Measurements from ENCODE around the gene SNCA. TPM values are rescaled to one million over a fixed set of nuclear protein-coding genes. Genes with fewer than 3 reads are reported as not detected.

The SNCA gene
- total RNA-seq, 2 donors from 2014 or later = 0.37 to 0.86 TPM

DNA sequence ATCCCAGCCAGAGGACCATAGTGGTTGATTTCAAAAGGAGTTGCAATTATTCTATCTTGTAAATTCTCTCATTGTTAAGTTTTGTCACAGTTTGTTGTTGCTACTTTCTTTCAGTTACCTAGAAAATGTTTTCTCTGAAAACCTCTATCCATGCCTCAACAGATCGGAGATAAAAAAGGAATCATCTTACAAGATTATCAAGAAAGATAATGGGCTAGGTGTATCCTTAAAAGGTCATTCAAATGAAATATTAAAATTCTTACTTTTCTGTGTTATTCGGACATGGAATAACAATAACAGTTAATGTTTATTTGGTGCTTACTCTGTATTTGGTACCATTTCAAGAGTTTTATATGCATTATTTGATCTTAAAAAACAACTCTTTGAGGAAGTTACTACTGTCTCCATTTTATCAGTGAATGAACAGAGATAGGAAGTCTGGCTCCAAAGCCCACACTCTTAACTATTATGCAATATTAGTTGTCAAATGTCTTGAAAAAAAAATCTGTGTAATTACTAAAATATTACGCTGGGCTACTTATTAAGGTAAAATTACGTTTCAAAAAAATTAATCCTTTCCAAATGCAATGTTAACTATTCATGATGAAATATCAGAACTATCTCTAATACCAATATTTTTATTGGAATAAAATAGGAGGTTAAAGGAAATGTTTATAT, 97.5 kb downstream of the SNCA start:
- H3K4me1 Mint-ChIP-seq (ENCODE audit: low read depth) = no peaks in the 10 kb centered on the region
- H3K27me3 Mint-ChIP-seq (ENCODE audit: low read depth) = no peaks in the 10 kb centered on the region
- no peak overlapping the region for H3K27ac Mint-ChIP-seq
- DNase-seq (no peak), ATAC-seq (replicated peaks in 1 of 2) (no peak)
- H3K9me3 Mint-ChIP-seq = no peaks in the 10 kb centered on the region
- no peak overlapping the region for H3K4me3 Mint-ChIP-seq
- no peaks in the 10 kb centered on the region for H3K36me3 Mint-ChIP-seq (ENCODE audit: insufficient read depth in 2 of 2)

DNA sequence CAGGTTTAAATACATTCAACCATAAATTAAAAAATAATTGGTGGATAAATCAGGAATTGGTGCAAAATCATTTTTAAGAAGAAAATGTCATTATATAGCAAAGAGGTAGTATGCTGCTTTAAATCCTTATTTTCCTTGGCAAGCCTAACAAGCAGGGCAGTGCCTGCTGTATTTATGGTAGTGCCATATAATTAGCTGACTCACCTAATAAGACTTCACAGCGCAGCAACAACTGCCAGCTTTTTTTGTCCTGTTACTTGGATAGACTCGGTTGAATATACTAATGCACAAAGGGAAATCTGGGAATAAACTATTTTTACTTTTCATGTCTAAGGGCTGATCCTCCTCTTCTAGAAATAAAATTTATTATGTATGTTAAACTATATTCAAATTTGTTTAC, 99.1 kb downstream of the SNCA start:
- no peak overlapping the region for H3K4me3 Mint-ChIP-seq
- H3K4me1 Mint-ChIP-seq (ENCODE audit: low read depth) = no peaks in the 10 kb centered on the region
- H3K36me3 Mint-ChIP-seq (ENCODE audit: insufficient read depth in 2 of 2) = no peaks in the 10 kb centered on the region
- H3K27me3 Mint-ChIP-seq (ENCODE audit: low read depth) = no peaks in the 10 kb centered on the region
- DNase-seq (no peak), ATAC-seq (replicated peaks in 1 of 2) (no peak)
- H3K9me3 Mint-ChIP-seq = no peaks in the 10 kb centered on the region
- no peak overlapping the region for H3K27ac Mint-ChIP-seq

DNA sequence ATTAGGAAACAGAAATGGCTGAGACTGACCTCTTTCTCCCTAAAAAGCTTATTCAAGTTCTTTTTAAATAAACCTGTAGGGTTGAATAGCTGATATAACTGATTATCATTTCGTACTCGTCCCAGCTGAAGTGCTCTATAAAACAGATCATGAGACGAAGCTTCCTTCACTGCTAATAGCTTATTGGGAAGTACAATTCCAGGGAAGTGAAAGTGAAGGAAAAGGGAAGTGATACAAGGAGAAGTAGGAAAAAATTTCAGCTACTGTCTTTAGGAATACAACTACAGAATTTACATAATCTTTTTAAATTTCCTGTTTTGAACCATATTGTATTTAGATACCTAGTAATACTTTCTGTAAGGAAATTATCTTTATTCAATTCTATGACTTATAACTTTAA, 103.0 kb downstream of the SNCA start:
- ATAC-seq (replicated peaks in 1 of 2) = no peak
- Mint-ChIP-seq H3K4me1 (ENCODE audit: low read depth) (no peaks in the 10 kb centered on the region), H3K27ac (no peak overlapping the region), H3K4me3 (no peak overlapping the region), H3K9me3 (no peaks in the 10 kb centered on the region), H3K27me3 (ENCODE audit: low read depth) (no peaks in the 10 kb centered on the region), H3K36me3 (ENCODE audit: insufficient read depth in 2 of 2) (no peaks in the 10 kb centered on the region)
- no peak for DNase-seq

DNA sequence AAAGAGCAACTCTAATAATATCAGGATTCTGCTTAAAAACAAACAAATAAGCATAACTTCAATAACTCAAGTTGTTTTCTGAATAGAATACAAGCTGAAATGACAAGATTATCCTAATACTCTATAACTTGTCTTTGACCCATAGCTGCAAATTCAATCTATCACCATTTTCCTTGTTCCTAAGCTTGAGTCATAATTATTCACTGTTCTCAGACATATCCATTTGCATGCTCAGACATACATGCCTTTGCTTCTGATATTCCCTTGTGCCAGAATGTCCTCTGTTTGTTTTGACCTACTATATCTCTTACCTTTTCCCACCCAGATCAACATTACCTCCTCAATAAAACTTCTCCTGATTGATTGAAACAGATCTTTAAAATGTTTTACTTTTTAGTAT, 109.7 kb downstream of the SNCA start:
- no peak for ATAC-seq (replicated peaks in 1 of 2)
- Mint-ChIP-seq H3K36me3 (ENCODE audit: insufficient read depth in 2 of 2) (no peaks in the 10 kb centered on the region), H3K27ac (no peak overlapping the region), H3K4me3 (no peak overlapping the region), H3K4me1 (ENCODE audit: low read depth) (no peaks in the 10 kb centered on the region), H3K9me3 (no peaks in the 10 kb centered on the region), H3K27me3 (ENCODE audit: low read depth) (no peaks in the 10 kb centered on the region)
- no peak for DNase-seq

DNA sequence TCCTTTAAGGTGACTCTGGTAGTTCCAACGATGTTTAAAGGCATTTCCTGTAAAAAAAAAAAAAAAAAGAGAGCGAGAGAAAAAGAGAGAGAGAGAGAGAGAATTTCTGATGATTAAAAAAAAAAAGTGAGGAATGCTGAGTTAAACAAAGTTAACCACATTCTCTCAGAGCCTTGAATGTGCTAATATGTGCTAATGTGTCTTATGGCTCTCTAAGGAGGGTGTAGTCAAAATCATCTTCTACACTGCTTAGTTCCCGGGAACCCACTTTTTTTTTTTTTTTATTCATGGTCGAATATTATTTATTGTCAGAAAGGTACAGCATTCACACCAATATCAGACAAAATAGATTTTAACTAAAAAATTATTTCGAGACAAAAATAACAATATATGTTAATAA, 111.7 kb downstream of the SNCA start:
- peak overlapping the region; percentile 46 for H3K27ac Mint-ChIP-seq
- DNase-seq = no peak

DNA sequence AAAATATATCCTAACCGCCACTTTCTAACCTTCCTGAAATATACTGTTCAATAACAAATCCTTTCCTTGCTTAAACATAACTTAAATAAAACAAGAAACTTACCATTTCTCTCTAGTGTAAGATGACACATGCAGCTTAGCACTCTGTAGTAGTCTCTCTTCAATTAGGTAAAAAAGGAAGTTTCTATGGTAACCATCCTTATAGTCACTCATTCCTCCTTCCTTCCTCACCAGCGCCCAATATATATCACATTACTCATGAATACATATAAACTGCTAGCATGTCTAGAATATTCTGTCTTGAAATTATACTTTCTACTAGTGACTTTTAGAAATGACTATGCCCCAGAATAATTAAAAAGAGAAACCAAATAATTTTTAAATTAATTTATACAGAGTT, 112.2 kb downstream of the SNCA start:
- H3K9me3 Mint-ChIP-seq = no peaks in the 10 kb centered on the region
- ATAC-seq (replicated peaks in 1 of 2) (no peak), DNase-seq (no peak)
- no peak overlapping the region for H3K27ac Mint-ChIP-seq
- no peaks in the 10 kb centered on the region for H3K4me1 Mint-ChIP-seq (ENCODE audit: low read depth)
- H3K27me3 Mint-ChIP-seq (ENCODE audit: low read depth) = no peaks in the 10 kb centered on the region
- H3K4me3 Mint-ChIP-seq = no peak overlapping the region
- no peaks in the 10 kb centered on the region for H3K36me3 Mint-ChIP-seq (ENCODE audit: insufficient read depth in 2 of 2)

More for the DNA sequence above, 111.7 kb downstream of the SNCA start:
- Mint-ChIP-seq H3K4me1 (ENCODE audit: low read depth) (no peaks in the 10 kb centered on the region), H3K9me3 (no peaks in the 10 kb centered on the region), H3K4me3 (no peak overlapping the region), H3K27me3 (ENCODE audit: low read depth) (no peaks in the 10 kb centered on the region), H3K36me3 (ENCODE audit: insufficient read depth in 2 of 2) (no peaks in the 10 kb centered on the region)
- no peak for ATAC-seq (replicated peaks in 1 of 2)

DNA sequence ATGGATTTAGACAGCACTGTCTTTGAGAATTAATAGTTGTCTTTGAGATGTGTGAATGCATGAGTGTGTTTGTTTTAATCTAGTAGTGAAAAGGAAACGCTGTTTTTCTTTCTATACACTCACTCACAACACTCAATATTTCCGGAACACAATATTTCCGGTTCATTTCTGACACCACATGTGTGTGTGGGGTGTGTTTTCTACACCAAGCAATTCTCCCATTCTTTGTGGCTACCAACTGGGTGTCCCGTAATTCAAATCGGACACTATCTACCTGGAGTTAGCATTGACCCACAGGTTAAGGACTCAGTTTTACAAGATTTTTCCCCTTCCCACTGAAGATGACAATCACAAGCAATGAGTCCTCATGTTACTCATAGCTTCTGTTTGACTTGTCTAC, 113.9 kb downstream of the SNCA start:
- no peak overlapping the region for H3K27ac Mint-ChIP-seq
- no peaks in the 10 kb centered on the region for H3K36me3 Mint-ChIP-seq (ENCODE audit: insufficient read depth in 2 of 2)
- ATAC-seq (replicated peaks in 1 of 2) (no peak), DNase-seq (no peak)
- no peaks in the 10 kb centered on the region for H3K9me3 Mint-ChIP-seq
- H3K4me3 Mint-ChIP-seq = no peak overlapping the region
- no peaks in the 10 kb centered on the region for H3K27me3 Mint-ChIP-seq (ENCODE audit: low read depth)
- no peaks in the 10 kb centered on the region for H3K4me1 Mint-ChIP-seq (ENCODE audit: low read depth)

DNA sequence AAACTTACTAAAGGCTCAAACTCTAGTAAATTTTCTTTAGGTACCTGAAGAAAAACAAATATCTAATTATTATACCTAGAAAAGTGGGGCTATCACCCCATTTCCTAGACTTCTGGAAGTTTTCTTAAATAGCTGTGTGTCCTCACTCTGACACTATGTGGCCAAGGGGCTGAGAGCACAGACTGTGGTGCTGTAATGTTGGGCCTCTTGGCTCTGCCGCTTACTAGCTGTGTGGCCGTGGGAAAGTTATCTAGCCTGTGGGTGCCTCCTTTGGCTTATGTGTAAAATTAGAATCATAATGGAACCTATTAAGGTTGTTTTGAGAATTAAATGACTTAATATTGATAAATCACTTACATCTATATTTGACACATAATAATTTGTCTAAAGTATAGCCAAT, 114.4 kb downstream of the SNCA start:
- Mint-ChIP-seq H3K9me3 (no peaks in the 10 kb centered on the region), H3K36me3 (ENCODE audit: insufficient read depth in 2 of 2) (no peaks in the 10 kb centered on the region), H3K27me3 (ENCODE audit: low read depth) (no peaks in the 10 kb centered on the region), H3K4me1 (ENCODE audit: low read depth) (no peaks in the 10 kb centered on the region), H3K27ac (no peak overlapping the region), H3K4me3 (no peak overlapping the region)
- DNase-seq (no peak), ATAC-seq (replicated peaks in 1 of 2) (no peak)

DNA sequence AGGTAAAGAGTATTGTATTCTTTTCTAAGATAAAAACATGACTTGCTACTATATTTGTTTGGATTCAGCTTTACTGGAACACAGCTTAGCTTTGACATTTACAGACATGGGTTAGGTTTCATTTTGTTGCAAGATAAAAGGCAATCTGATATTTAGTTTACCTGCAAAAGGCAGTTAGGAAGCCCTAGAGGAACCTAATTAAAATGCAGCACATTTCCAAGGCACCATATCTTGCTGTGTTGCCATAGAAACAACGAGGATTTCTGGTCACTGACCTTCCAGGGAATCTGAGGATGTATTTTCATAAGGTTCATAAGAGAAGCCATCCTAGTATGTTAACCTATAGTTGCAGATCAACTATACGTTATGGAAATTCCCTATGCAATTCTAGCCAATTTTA, 116.0 kb downstream of the SNCA start:
- Mint-ChIP-seq H3K9me3 (no peaks in the 10 kb centered on the region), H3K36me3 (ENCODE audit: insufficient read depth in 2 of 2) (no peaks in the 10 kb centered on the region), H3K27ac (no peak overlapping the region), H3K4me3 (no peak overlapping the region), H3K27me3 (ENCODE audit: low read depth) (no peaks in the 10 kb centered on the region), H3K4me1 (ENCODE audit: low read depth) (no peaks in the 10 kb centered on the region)
- ATAC-seq (replicated peaks in 1 of 2) (no peak), DNase-seq (no peak)

DNA sequence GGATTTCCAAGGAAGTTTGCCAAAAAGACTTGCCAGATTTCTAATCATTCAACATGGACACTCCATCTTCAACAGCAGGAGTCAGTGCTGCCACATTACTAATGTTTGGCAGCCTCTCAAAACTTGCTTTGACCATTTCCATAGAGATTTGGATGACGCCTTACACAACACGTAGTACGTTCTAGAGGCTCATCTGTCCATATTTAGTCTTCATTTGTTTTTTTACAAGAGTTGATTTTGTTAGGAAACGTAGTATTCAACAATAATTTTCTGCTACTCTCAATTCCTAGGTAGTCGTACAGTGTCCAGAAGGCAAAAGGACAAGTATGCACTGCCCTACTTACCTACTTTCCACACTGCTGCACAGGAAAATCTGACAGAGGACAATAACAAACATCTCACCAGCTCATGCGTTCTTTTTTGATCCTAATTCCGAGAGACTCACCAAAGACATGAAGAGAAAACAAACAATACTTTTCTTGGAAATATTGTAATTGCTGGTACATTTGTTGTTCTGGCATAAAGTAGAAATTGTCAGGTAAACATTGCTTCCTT, 117.3 kb downstream of the SNCA start:
- H3K27me3 Mint-ChIP-seq (ENCODE audit: low read depth) = no peaks in the 10 kb centered on the region
- H3K4me1 Mint-ChIP-seq (ENCODE audit: low read depth) = no peaks in the 10 kb centered on the region
- no peak overlapping the region for H3K4me3 Mint-ChIP-seq
- no peak for DNase-seq
- no peak for ATAC-seq (replicated peaks in 1 of 2)
- H3K27ac Mint-ChIP-seq = no peak overlapping the region
- no peaks in the 10 kb centered on the region for H3K9me3 Mint-ChIP-seq
- H3K36me3 Mint-ChIP-seq (ENCODE audit: insufficient read depth in 2 of 2) = no peaks in the 10 kb centered on the region

DNA sequence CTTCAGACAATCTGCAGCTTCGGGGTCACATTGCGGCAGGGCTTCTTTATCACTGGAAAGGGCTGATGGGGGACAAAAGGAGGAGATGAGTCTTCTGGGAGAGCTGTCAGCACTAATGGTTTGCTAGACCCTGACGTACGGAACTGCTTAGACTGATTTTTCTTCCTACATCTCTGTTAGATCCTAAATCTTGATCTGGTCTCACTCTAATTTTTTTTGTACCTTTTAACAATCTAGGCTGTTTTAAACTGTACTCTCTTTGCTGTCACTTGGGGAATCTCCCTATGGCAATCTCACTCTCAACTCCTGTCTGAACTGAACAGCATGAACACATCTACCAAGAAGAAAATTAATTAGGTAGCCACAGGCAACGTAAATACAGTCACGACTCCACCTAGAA, 120.1 kb downstream of the SNCA start:
- no peaks in the 10 kb centered on the region for H3K4me1 Mint-ChIP-seq (ENCODE audit: low read depth)
- H3K36me3 Mint-ChIP-seq (ENCODE audit: insufficient read depth in 2 of 2) = no peaks in the 10 kb centered on the region
- H3K27ac Mint-ChIP-seq = no peak overlapping the region
- ATAC-seq (replicated peaks in 1 of 2) (no peak), DNase-seq (no peak)
- no peaks in the 10 kb centered on the region for H3K27me3 Mint-ChIP-seq (ENCODE audit: low read depth)
- H3K4me3 Mint-ChIP-seq = no peak overlapping the region
- no peaks in the 10 kb centered on the region for H3K9me3 Mint-ChIP-seq

DNA sequence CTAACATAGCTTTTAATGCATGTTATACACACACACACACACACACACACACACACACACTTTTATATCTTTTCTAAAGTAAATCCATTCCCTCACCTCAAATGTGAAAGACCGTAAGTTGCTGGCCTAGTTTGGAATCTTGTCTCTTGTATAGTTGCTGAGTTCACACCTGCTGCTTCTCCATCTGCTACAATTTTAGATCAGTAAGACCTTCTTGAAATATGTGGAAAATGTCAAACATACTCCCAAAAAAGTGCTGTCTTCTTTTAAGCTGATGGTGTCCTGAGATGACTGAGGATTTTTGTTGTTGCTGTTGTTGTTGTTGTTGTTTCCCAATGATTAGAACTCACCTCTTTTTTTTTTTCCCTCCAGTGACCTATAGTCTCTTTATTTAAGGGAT, 121.3 kb downstream of the SNCA start:
- Mint-ChIP-seq H3K4me1 (ENCODE audit: low read depth) (no peaks in the 10 kb centered on the region), H3K27ac (no peak overlapping the region), H3K4me3 (no peak overlapping the region), H3K36me3 (ENCODE audit: insufficient read depth in 2 of 2) (no peaks in the 10 kb centered on the region), H3K9me3 (no peaks in the 10 kb centered on the region), H3K27me3 (ENCODE audit: low read depth) (no peaks in the 10 kb centered on the region)
- ATAC-seq (replicated peaks in 1 of 2) = no peak
- no peak for DNase-seq

DNA sequence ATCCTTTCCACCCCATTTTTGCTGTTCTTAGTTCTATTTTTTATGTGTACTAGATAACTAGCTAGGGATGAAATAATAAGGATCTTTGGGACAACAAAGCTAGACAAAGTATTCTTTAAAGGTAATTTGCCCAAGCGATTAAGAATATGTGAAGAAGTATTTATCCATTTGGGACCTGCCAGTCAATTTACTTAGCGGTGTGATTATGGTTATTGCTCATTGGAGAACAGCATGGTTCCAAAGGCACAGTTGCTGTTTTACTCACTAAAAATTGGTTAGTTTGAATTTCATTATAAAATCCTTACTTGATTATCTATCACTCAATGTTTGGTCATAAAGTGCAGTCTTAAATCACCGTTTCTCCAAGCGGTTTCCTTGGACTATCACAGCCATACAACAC, 124.1 kb downstream of the SNCA start:
- H3K4me1 Mint-ChIP-seq (ENCODE audit: low read depth) = no peaks in the 10 kb centered on the region
- no peaks in the 10 kb centered on the region for H3K27me3 Mint-ChIP-seq (ENCODE audit: low read depth)
- ATAC-seq (replicated peaks in 1 of 2) (no peak), DNase-seq (no peak)
- H3K36me3 Mint-ChIP-seq (ENCODE audit: insufficient read depth in 2 of 2) = no peaks in the 10 kb centered on the region
- no peaks in the 10 kb centered on the region for H3K9me3 Mint-ChIP-seq
- H3K4me3 Mint-ChIP-seq = no peak overlapping the region
- no peak overlapping the region for H3K27ac Mint-ChIP-seq

DNA sequence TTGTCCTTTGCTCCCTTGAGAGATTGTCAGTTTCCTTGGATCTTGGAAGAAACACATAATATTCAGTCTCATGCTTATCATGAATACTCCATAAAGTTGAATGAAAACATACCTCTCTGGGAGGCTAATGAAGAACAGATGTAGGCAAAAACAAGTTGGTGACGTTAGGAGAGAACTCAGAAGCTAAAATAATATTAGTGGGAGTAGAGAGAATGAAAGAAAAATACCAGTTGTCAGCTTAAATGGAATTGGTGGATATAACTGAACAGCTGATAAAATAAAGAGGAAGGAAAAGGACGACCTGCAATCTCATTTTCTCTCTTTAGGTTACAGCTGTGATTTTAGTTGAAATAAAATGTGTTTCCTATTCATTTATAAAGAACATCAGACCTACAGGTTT, 124.8 kb downstream of the SNCA start:
- no peaks in the 10 kb centered on the region for H3K4me1 Mint-ChIP-seq (ENCODE audit: low read depth)
- no peaks in the 10 kb centered on the region for H3K27me3 Mint-ChIP-seq (ENCODE audit: low read depth)
- H3K4me3 Mint-ChIP-seq = no peak overlapping the region
- no peak overlapping the region for H3K27ac Mint-ChIP-seq
- no peaks in the 10 kb centered on the region for H3K36me3 Mint-ChIP-seq (ENCODE audit: insufficient read depth in 2 of 2)
- DNase-seq = no peak
- no peak for ATAC-seq (replicated peaks in 1 of 2)
- no peaks in the 10 kb centered on the region for H3K9me3 Mint-ChIP-seq
